Neural progenitor cell (in vitro differentiated cells): ENCODE data around the gene ITGB3. TPM values are rescaled to one million over a fixed set of nuclear protein-coding genes. Genes with fewer than 3 reads are reported as not detected.

Source experiments
- DNase-seq: peaks from one replicate; pipeline ENCODE4 v3.0.0-alpha.2; 2016; ENCODE audit warnings: low spot score
- H2AFZ ChIP-seq: fragments of 200-600 bp; sonication (generic); replicated peaks from 2 replicates; pipeline ENCODE4 v1.6.1; 2016; ENCODE audit warnings: antibody characterized with exemption
- H3F3A ChIP-seq: fragments of 200-600 bp; sonication (generic); 2 replicates; pipeline ENCODE4 v1.6.1; 2016; ENCODE audit warnings: antibody characterized with exemption, low read depth
- H3K27ac ChIP-seq: fragments of 200-600 bp; sonication (generic); 2 replicates; pipeline ENCODE4 v1.5.1; 2016; ENCODE audit warnings: mild to moderate bottlenecking
- H3K27me3 ChIP-seq: fragments of 200-600 bp; sonication (generic); 2 replicates; pipeline ENCODE4 v1.6.1; 2016; ENCODE audit warnings: mild to moderate bottlenecking, moderate library complexity
- H3K36me3 ChIP-seq: fragments of 200-600 bp; sonication (generic); 2 replicates; pipeline ENCODE4 v1.5.1; 2016
- H3K4me1 ChIP-seq: fragments of 200-600 bp; sonication (generic); 2 replicates; pipeline ENCODE4 v1.6.1; 2016; ENCODE audit warnings: mixed run types
- H3K4me2 ChIP-seq: fragments of 200-600 bp; sonication (generic); 2 replicates; pipeline ENCODE4 v1.6.1; 2016
- H3K4me3 ChIP-seq: fragments of 200-600 bp; sonication (generic); 2 replicates; pipeline ENCODE4 v1.5.1; 2016
- H3K79me2 ChIP-seq: fragments of 200-600 bp; sonication (generic); 2 replicates; pipeline ENCODE4 v1.6.1; 2016; ENCODE audit warnings: low read depth
- H3K9ac ChIP-seq: fragments of 200-600 bp; sonication (generic); 2 replicates; pipeline ENCODE4 v1.6.1; 2016
- H3K9me3 ChIP-seq: fragments of 200-600 bp; sonication (generic); 2 replicates; pipeline ENCODE4 v1.5.1; 2016; ENCODE audit warnings: low read depth
- H4K20me1 ChIP-seq: fragments of 200-600 bp; sonication (generic); 2 replicates; pipeline ENCODE4 v1.6.1; 2016; ENCODE audit warnings: low read depth
- H3K27ac Mint-ChIP-seq: 3 replicates; pipeline ENCODE4 v1.8.0; 2021; ENCODE audit warnings: mixed read lengths
- H3K27me3 Mint-ChIP-seq: 2 replicates; pipeline ENCODE4 v1.8.0; 2022; ENCODE audit warnings: low read depth, mild to moderate bottlenecking, inconsistent platforms, moderate library complexity, mixed read lengths; ENCODE audit not compliant: insufficient read depth
- H3K36me3 Mint-ChIP-seq: 3 replicates; pipeline ENCODE4 v1.8.0; 2021; ENCODE audit warnings: mixed read lengths
- H3K4me1 Mint-ChIP-seq: 3 replicates; pipeline ENCODE4 v1.8.0; 2021; ENCODE audit warnings: mixed read lengths
- H3K4me3 Mint-ChIP-seq: 3 replicates; pipeline ENCODE4 v1.8.0; 2021; ENCODE audit warnings: mild to moderate bottlenecking, moderate library complexity, mixed read lengths
- H3K9me3 Mint-ChIP-seq: 3 replicates; pipeline ENCODE4 v1.8.0; 2020; ENCODE audit warnings: mixed read lengths
- EZH2 ChIP-seq: fragments of 200-600 bp; sonication (generic); IDR thresholded peaks from 2 replicates; pipeline ENCODE4 v1.6.1; 2017; ENCODE audit warnings: antibody characterized with exemption, mild to moderate bottlenecking, moderate library complexity
- EZH2phosphoT487 ChIP-seq: fragments of 200-600 bp; sonication (generic); IDR thresholded peaks from 2 replicates; pipeline ENCODE4 v1.6.1; 2017; ENCODE audit warnings: antibody characterized with exemption
- total RNA-seq: library from RNA; depleted of rRNA; stranded (reverse); fragments of >200 nt; gene quantifications from 2 replicates; pipeline ENCODE4 v1.2.3, GENCODE V29; 2015; ENCODE audit warnings: low replicate concordance
- TF ChIP-seq, protein P1 (sequence below): fragments of 200-600 bp; sonication (generic); IDR thresholded peaks from 2 replicates; pipeline ENCODE4 v1.5.1; 2017; ENCODE audit warnings: antibody characterized with exemption, mild to moderate bottlenecking

ITGB3 gene
- total RNA-seq, 1 donor from 2014 or later = 0.47 TPM

DNA sequence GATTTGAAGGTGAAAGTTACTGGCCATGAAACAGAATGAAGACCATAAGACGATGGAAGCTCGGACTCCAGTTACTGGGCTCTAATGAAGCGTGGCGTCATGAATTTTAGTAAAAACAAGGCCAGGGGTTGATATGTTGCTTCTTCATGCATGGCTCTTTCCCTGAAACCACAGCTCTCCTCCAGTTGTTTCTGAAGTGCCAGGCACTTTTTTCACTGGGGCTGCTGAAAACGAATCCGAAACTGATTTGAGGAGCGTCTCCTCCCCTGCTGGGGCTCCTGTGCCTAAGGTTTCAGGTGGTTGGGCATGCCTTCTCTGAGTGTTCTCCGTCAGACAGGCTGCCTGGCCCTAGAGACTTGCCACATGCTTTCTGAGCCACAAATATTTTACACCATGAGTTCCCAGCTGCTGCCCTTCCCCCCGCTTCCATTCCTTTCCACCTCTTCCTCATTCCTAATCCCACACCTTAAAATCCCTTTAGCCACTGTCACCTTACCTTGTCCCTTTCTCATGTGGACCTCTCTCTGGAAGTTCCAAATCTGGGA lies 48.1 kb upstream of the ITGB3 start:
- H3K27ac ChIP-seq = no peak overlapping the region
- H4K20me1 ChIP-seq = no peaks in the 10 kb centered on the region
- H2AFZ ChIP-seq = peak overlapping the region; percentile 51
- no peaks in the 10 kb centered on the region for H3K36me3 Mint-ChIP-seq
- no peak overlapping the region for H3K27ac Mint-ChIP-seq
- peaks cover 12% of the 10 kb centered on the region for H3K4me1 ChIP-seq
- no peak for DNase-seq
- no peaks in the 10 kb centered on the region for H3K36me3 ChIP-seq
- no peak overlapping the region for H3K4me2 ChIP-seq
- H3K27me3 Mint-ChIP-seq = peaks cover 10% of the 10 kb centered on the region
- peaks cover 23% of the 10 kb centered on the region for H3K4me1 Mint-ChIP-seq
- peaks cover 2% of the 10 kb centered on the region for H3K9me3 Mint-ChIP-seq
- H3K4me3 Mint-ChIP-seq = no peak overlapping the region
- H3K9me3 ChIP-seq = no peaks in the 10 kb centered on the region
- no peaks in the 10 kb centered on the region for H3K27me3 ChIP-seq
- no peak overlapping the region for H3K4me3 ChIP-seq
- no peaks in the 10 kb centered on the region for H3K79me2 ChIP-seq
- no peak overlapping the region for H3K9ac ChIP-seq
- H3F3A ChIP-seq = no peaks in the 10 kb centered on the region
- TF ChIP-seq EZH2 = no peak
- TF ChIP-seq EZH2phosphoT487 = no peak

GRCh38 chr17:47207143-47208067 lies 46.2 kb upstream of the ITGB3 start:
- TF ChIP-seq EZH2 (no peak), EZH2phosphoT487 (no peak)
- Histone ChIP-seq H3K27ac (no peak overlapping the region), H3K4me1 (peaks cover 12% of the 10 kb centered on the region), H2AFZ (no peak overlapping the region), H3K36me3 (no peaks in the 10 kb centered on the region), H3K79me2 (no peaks in the 10 kb centered on the region), H3K9ac (no peak overlapping the region), H4K20me1 (no peaks in the 10 kb centered on the region), H3K9me3 (no peaks in the 10 kb centered on the region), H3K27me3 (no peaks in the 10 kb centered on the region), H3F3A (no peaks in the 10 kb centered on the region), H3K4me3 (no peak overlapping the region), H3K4me2 (no peak overlapping the region)
- H3K9me3 Mint-ChIP-seq = peaks cover 2% of the 10 kb centered on the region
- peaks cover 26% of the 10 kb centered on the region for H3K4me1 Mint-ChIP-seq
- no peak overlapping the region for H3K27ac Mint-ChIP-seq
- peak overlapping the region; percentile 3 for H3K4me3 Mint-ChIP-seq
- DNase-seq = no peak
- H3K27me3 Mint-ChIP-seq = peaks cover 8% of the 10 kb centered on the region
- H3K36me3 Mint-ChIP-seq = no peaks in the 10 kb centered on the region

DNA sequence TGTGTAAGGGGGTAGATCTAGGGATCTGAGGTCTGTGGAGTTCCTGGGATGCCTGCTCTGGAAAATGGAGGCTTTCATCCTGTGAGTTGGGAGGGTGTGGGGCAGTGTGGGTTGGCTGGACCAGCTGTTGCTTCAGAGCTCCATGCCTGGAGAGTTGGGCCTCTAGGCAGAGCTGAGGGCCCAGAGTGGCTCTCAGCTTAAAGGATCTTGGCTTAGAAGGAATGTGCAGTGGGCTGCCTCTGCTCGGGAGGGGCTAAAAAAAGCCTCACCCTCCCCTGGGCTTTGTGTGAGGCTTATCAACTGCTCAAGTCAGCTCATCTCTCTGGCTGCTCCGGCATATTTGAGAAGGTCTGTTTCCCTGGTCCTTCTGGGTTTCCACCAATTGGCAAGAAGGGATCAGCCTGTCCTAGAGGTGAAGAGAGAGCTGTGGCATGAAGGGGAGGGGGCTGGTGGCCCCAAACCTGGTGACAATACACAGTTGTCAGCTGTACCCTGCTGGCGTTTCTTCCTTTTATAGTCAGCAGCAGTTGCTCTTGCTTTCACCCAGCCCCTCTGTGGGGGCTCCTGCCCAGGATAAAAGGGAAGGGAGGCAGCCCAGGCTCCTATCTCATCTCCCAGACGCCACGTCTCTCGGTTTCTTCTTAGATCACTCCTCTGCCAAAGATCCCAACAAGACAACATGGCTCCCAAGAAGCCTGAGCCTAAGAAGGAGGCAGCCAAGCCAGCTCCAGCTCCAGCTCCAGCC lies 44.7 kb upstream of the ITGB3 start, which contains the start of gene MYL4:
Gene MYL4, plus strand, starts transcription at position 605 of the 745 bp plus-strand sequence. Its CDS starts 75 bp downstream, at position 680.
- peak; percentile 47 for DNase-seq
- Histone ChIP-seq H3K4me2 (peak within 1 kb of the TSS; percentile 15), H3K9ac (no peak within 1 kb of the TSS)

More for the DNA sequence above, 44.7 kb upstream of the ITGB3 start, which contains the start of gene MYL4:
- no peaks in the 10 kb centered on the region for H4K20me1 ChIP-seq
- H3K9me3 Mint-ChIP-seq = no peaks in the 10 kb centered on the region
- H3K36me3 ChIP-seq = no peaks in the 10 kb centered on the region
- H3K27ac Mint-ChIP-seq = peak within 1 kb of the TSS; percentile 35
- no peak within 1 kb of the TSS for H3K4me3 ChIP-seq
- H3K27ac ChIP-seq = no peak within 1 kb of the TSS
- no peaks in the 10 kb centered on the region for H3K9me3 ChIP-seq
- no peaks in the 10 kb centered on the region for H3K79me2 ChIP-seq
- H3K27me3 ChIP-seq = no peaks in the 10 kb centered on the region
- H3K4me3 Mint-ChIP-seq = no peak within 1 kb of the TSS
- H2AFZ ChIP-seq = peak within 1 kb of the TSS; percentile 98
- H3K4me1 ChIP-seq = peaks cover 16% of the 10 kb centered on the region
- no peak for TF ChIP-seq EZH2
- no peak for TF ChIP-seq EZH2phosphoT487
- TF ChIP-seq, protein P1, sequence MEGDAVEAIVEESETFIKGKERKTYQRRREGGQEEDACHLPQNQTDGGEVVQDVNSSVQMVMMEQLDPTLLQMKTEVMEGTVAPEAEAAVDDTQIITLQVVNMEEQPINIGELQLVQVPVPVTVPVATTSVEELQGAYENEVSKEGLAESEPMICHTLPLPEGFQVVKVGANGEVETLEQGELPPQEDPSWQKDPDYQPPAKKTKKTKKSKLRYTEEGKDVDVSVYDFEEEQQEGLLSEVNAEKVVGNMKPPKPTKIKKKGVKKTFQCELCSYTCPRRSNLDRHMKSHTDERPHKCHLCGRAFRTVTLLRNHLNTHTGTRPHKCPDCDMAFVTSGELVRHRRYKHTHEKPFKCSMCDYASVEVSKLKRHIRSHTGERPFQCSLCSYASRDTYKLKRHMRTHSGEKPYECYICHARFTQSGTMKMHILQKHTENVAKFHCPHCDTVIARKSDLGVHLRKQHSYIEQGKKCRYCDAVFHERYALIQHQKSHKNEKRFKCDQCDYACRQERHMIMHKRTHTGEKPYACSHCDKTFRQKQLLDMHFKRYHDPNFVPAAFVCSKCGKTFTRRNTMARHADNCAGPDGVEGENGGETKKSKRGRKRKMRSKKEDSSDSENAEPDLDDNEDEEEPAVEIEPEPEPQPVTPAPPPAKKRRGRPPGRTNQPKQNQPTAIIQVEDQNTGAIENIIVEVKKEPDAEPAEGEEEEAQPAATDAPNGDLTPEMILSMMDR = no peak
- H3K4me1 Mint-ChIP-seq = peaks cover 26% of the 10 kb centered on the region
- no peaks in the 10 kb centered on the region for H3F3A ChIP-seq
- no peaks in the 10 kb centered on the region for H3K36me3 Mint-ChIP-seq
- peaks cover 8% of the 10 kb centered on the region for H3K27me3 Mint-ChIP-seq
